ENCODE results near the gene METTL15.
"Not testable (repeated sequence)": the region's sequence is repeated elsewhere in the genome, so short reads cannot be mapped to it uniquely, and the experiment has no call there.

The METTL15 gene

GRCh38 chr11:28133146-28133545, 25.0 kb downstream of the METTL15 start:
- no peak for TF ChIP-seq ISL1 (CRISPR knock-in tag; IDR thresholded peaks at IDR 0.05)
- TF ChIP-seq ESRRG (CRISPR knock-in tag; IDR thresholded peaks at IDR 0.05): no peak
- TF ChIP-seq ZNF70 (CRISPR knock-in tag; IDR thresholded peaks at IDR 0.05): no peak
- no peak for TF ChIP-seq CSDC2 (CRISPR knock-in tag; IDR thresholded peaks at IDR 0.05)
- no peak for TF ChIP-seq SNAI2 (CRISPR knock-in tag; IDR thresholded peaks at IDR 0.05)
- no peak for TF ChIP-seq BACH2 (CRISPR knock-in tag; IDR thresholded peaks at IDR 0.05; ENCODE audit: borderline replicate concordance)
- no peak for ATAC-seq

- ATAC-seq: not testable (repeated sequence)
These were observed 28.0 kb downstream of the METTL15 start for GRCh38 chr11:28136157-28136556.

GRCh38 chr11:28137366-28137765, 29.2 kb downstream of the METTL15 start:
- no peak for ATAC-seq
- TF ChIP-seq ZNF8 (CRISPR knock-in tag; IDR thresholded peaks at IDR 0.05) (no peak), GLIS3 (CRISPR knock-in tag; IDR thresholded peaks at IDR 0.05) (no peak), SNAI2 (CRISPR knock-in tag; IDR thresholded peaks at IDR 0.05) (no peak), ZFP30 (CRISPR knock-in tag; IDR thresholded peaks at IDR 0.05) (no peak), ESRRG (CRISPR knock-in tag; IDR thresholded peaks at IDR 0.05) (no peak), PPARA (CRISPR knock-in tag; IDR thresholded peaks at IDR 0.05; ENCODE audit: borderline replicate concordance) (no peak), ZNF565 (CRISPR knock-in tag; conservative IDR thresholded peaks at IDR 0.05; ENCODE audit: low read depth) (no peak), OSR1 (CRISPR knock-in tag; IDR thresholded peaks at IDR 0.05) (no peak), ZC3H10 (CRISPR knock-in tag; IDR thresholded peaks at IDR 0.05) (no peak), TOX (CRISPR knock-in tag; IDR thresholded peaks at IDR 0.05; ENCODE audit: borderline replicate concordance) (no peak), CSDC2 (CRISPR knock-in tag; IDR thresholded peaks at IDR 0.05) (no peak), CREB5 (CRISPR knock-in tag; IDR thresholded peaks at IDR 0.05; ENCODE audit: low read depth) (no peak), ZNF70 (CRISPR knock-in tag; IDR thresholded peaks at IDR 0.05) (no peak)

- TF ChIP-seq ZFP30 (CRISPR knock-in tag; IDR thresholded peaks at IDR 0.05) (no peak), BACH2 (CRISPR knock-in tag; IDR thresholded peaks at IDR 0.05; ENCODE audit: borderline replicate concordance) (no peak), PATZ1 (CRISPR knock-in tag; IDR thresholded peaks at IDR 0.05; ENCODE audit: borderline replicate concordance) (no peak), TCF4 (CRISPR knock-in tag; IDR thresholded peaks at IDR 0.05; ENCODE audit: borderline replicate concordance) (no peak), SNAI2 (CRISPR knock-in tag; IDR thresholded peaks at IDR 0.05) (no peak), ZFP3 (CRISPR knock-in tag; IDR thresholded peaks at IDR 0.05) (no peak), POU6F1 (CRISPR knock-in tag; IDR thresholded peaks at IDR 0.05; ENCODE audit: borderline replicate concordance, low read depth) (no peak), TSHZ2 (CRISPR knock-in tag; IDR thresholded peaks at IDR 0.05) (no peak), CREB5 (CRISPR knock-in tag; IDR thresholded peaks at IDR 0.05; ENCODE audit: low read depth) (no peak), ESRRG (CRISPR knock-in tag; IDR thresholded peaks at IDR 0.05) (no peak), GLIS3 (CRISPR knock-in tag; IDR thresholded peaks at IDR 0.05) (no peak), CSDC2 (CRISPR knock-in tag; IDR thresholded peaks at IDR 0.05) (no peak), ZC3H10 (CRISPR knock-in tag; IDR thresholded peaks at IDR 0.05) (no peak)
- ATAC-seq: no peak
These were observed 29.6 kb downstream of the METTL15 start for GRCh38 chr11:28137832-28138231.

Data from SK-N-SH treated with all-trans-retinoic acid at 6 μM for 48 hours (cell line).